GM18519 (cell line): ENCODE results near the gene SH3GLB1.

Experiments
- ATAC-seq: cut with Tn5 transposase; IDR thresholded peaks from one replicate; pipeline ENCODE4 v1.9.1; 2021; ENCODE audit warnings: mild to moderate bottlenecking, moderate library complexity; ENCODE audit not compliant: unreplicated experiment, low FRiP score

SH3GLB1 gene

GRCh38 chr1:86731416-86731815 is 27.0 kb downstream of the SH3GLB1 start:
- no peak for ATAC-seq

GRCh38 chr1:86733340-86733739 is 29.0 kb downstream of the SH3GLB1 start:
- ATAC-seq, result no peak

GRCh38 chr1:86739648-86740509 is 35.5 kb downstream of the SH3GLB1 start:
- ATAC-seq, result peak; percentile 61

GRCh38 chr1:86741947-86742572 is 37.7 kb downstream of the SH3GLB1 start:
- ATAC-seq, result no peak

GRCh38 chr1:86747304-86747703 is 42.9 kb downstream of the SH3GLB1 start:
- ATAC-seq, result no peak

- no peak for ATAC-seq
Observed at GRCh38 chr1:86748622-86749373, 44.4 kb downstream of the SH3GLB1 start.

- ATAC-seq, result no peak
Observed at GRCh38 chr1:86750076-86750475, 45.7 kb downstream of the SH3GLB1 start.

GRCh38 chr1:86750530-86750929 is 46.2 kb downstream of the SH3GLB1 start:
- ATAC-seq, result no peak

GRCh38 chr1:86751923-86752322 is 47.5 kb downstream of the SH3GLB1 start:
- ATAC-seq, result no peak

GRCh38 chr1:86753700-86754099 is 49.3 kb downstream of the SH3GLB1 start:
- ATAC-seq, result no peak

GRCh38 chr1:86754265-86754974 is 50.0 kb downstream of the SH3GLB1 start:
- ATAC-seq, result no peak

GRCh38 chr1:86756062-86756406 is 51.7 kb downstream of the SH3GLB1 start:
- no peak for ATAC-seq

- no peak for ATAC-seq
Observed at GRCh38 chr1:86757272-86757984, 53.1 kb downstream of the SH3GLB1 start.

- no peak for ATAC-seq
Observed at GRCh38 chr1:86758570-86758969, 54.2 kb downstream of the SH3GLB1 start.

GRCh38 chr1:86760199-86760598 is 55.8 kb downstream of the SH3GLB1 start:
- ATAC-seq, result no peak

GRCh38 chr1:86762336-86762735 is 58.0 kb downstream of the SH3GLB1 start:
- ATAC-seq, result no peak

- no peak for ATAC-seq
Observed at GRCh38 chr1:86764523-86764922, 60.1 kb downstream of the SH3GLB1 start.

- ATAC-seq, result no peak
Observed at GRCh38 chr1:86765073-86765472, 60.7 kb downstream of the SH3GLB1 start.

GRCh38 chr1:86765674-86766073 is 61.3 kb downstream of the SH3GLB1 start:
- ATAC-seq, result no peak

GRCh38 chr1:86768554-86768953 is 64.2 kb downstream of the SH3GLB1 start:
- ATAC-seq, result no peak
